IMR-90 (cell line): ENCODE measurements around the gene NKAIN4. TPM values are rescaled to one million over a fixed set of nuclear protein-coding genes. Genes with fewer than 3 reads are reported as not detected.

Experiments
- ATAC-seq: fragments of 200-7000 bp; cut with Tn5 transposase; 2 replicates; pipeline ENCODE4 v1.9.1; 2020; ENCODE audit warnings: low read depth, mild to moderate bottlenecking, moderate library complexity
- BruUV-seq: library from RNA; stranded (reverse); fragments of 400-500 nt; replicated peaks from 2 replicates; lab custom pipeline; 2021; lab: Mats Ljungman, UMichigan
- CTCF ChIA-PET: fragments of 300-600 bp; formaldehyde crosslinking; extraction: SDS; loops from one replicate; lab custom pipeline; 2021; ENCODE audit warnings: antibody characterized with exemption; lab: Yijun Ruan, JAX
- POLR2A ChIA-PET: fragments of 300-600 bp; sonication (Branson Sonifier 250); formaldehyde crosslinking; loops from one replicate; lab custom pipeline; 2022; ENCODE audit warnings: antibody characterized with exemption; ENCODE audit not compliant: unreplicated experiment; lab: Charles Lee
- DNase-seq: peaks from one replicate; pipeline ENCODE4 v3.0.0; 2013
- H2AFZ ChIP-seq: replicated peaks from 2 replicates; pipeline ENCODE3; 2013; ENCODE audit warnings: low read length, mild to moderate bottlenecking; ENCODE audit not compliant: poor library complexity
- H2AK5ac ChIP-seq: 2 replicates; pipeline ENCODE4 v1.6.1; 2013; ENCODE audit warnings: low read depth, low read length, inconsistent platforms
- H2AK9ac ChIP-seq: replicated peaks from 2 replicates; pipeline ENCODE3; 2013; ENCODE audit warnings: mild to moderate bottlenecking, low read depth, low read length, moderate library complexity; ENCODE audit not compliant: poor library complexity
- H2BK120ac ChIP-seq: 2 replicates; pipeline ENCODE4 v1.6.1; 2013; ENCODE audit warnings: low read depth, low read length, inconsistent platforms
- H2BK15ac ChIP-seq: 3 replicates; pipeline ENCODE4 v1.6.1; 2013; ENCODE audit warnings: low read depth, low read length, inconsistent platforms
- H2BK20ac ChIP-seq: 2 replicates; pipeline ENCODE4 v1.6.1; 2013; ENCODE audit warnings: low read depth, mild to moderate bottlenecking, inconsistent platforms, low read length, moderate library complexity
- H2BK5ac ChIP-seq: 2 replicates; pipeline ENCODE4 v1.6.1; 2013; ENCODE audit warnings: mild to moderate bottlenecking, low read depth, low read length, inconsistent platforms; ENCODE audit not compliant: poor library complexity, severe bottlenecking
- H3K14ac ChIP-seq: replicated peaks from 2 replicates; pipeline ENCODE4 v1.6.1; 2013; ENCODE audit warnings: low read depth, low read length, inconsistent platforms
- H3K18ac ChIP-seq: 2 replicates; pipeline ENCODE4 v1.6.1; 2013; ENCODE audit warnings: low read depth, low read length, control low read depth
- H3K23ac ChIP-seq: 2 replicates; pipeline ENCODE4 v1.6.1; 2013; ENCODE audit warnings: low read depth, low read length, inconsistent platforms
- H3K27ac ChIP-seq: 2 replicates; pipeline ENCODE4 v1.5.1; 2013; ENCODE audit warnings: mild to moderate bottlenecking, control low read depth, low read length; ENCODE audit not compliant: insufficient read depth
- H3K27me3 ChIP-seq: 2 replicates; pipeline ENCODE4 v1.6.1; 2013; ENCODE audit warnings: low read length; ENCODE audit not compliant: control insufficient read depth, insufficient read depth
- H3K36me3 ChIP-seq: 2 replicates; pipeline ENCODE4 v1.6.1; 2013; ENCODE audit warnings: low read length, mixed read lengths; ENCODE audit not compliant: control insufficient read depth, insufficient read depth
- H3K4ac ChIP-seq: 2 replicates; pipeline ENCODE4 v1.6.1; 2013; ENCODE audit warnings: low read depth, low read length, inconsistent platforms
- H3K4me1 ChIP-seq: 2 replicates; pipeline ENCODE4 v1.6.1; 2013; ENCODE audit warnings: low read length, mixed read lengths; ENCODE audit not compliant: control insufficient read depth, insufficient read depth
- H3K4me2 ChIP-seq: 2 replicates; pipeline ENCODE4 v1.6.1; 2013; ENCODE audit warnings: low read depth, mild to moderate bottlenecking, control low read depth, low read length, moderate library complexity
- H3K4me3 ChIP-seq: 2 replicates; pipeline ENCODE4 v1.5.1; 2013; ENCODE audit warnings: low read depth, mild to moderate bottlenecking, control low read depth, low read length, moderate library complexity; ENCODE audit not compliant: insufficient read depth
- H3K56ac ChIP-seq: 2 replicates; pipeline ENCODE4 v1.6.1; 2013; ENCODE audit warnings: low read length, inconsistent platforms; ENCODE audit not compliant: insufficient read depth; ENCODE audit errors: extremely low read depth
- H3K79me1 ChIP-seq, 2 experiments: 2 replicates each; pipeline ENCODE4 v1.6.1; 2013; ENCODE audit warnings: low read length in 2 of 2, inconsistent platforms in 1 of 2, low read depth in 1 of 2
- H3K9ac ChIP-seq: 2 replicates; pipeline ENCODE4 v1.6.1; 2013; ENCODE audit warnings: low read depth, low read length, control low read depth
- H3K9me1 ChIP-seq: 2 replicates; pipeline ENCODE4 v1.6.1; 2013; ENCODE audit warnings: low read length, inconsistent platforms; ENCODE audit not compliant: insufficient read depth
- H3K9me3 ChIP-seq: 2 replicates; pipeline ENCODE4 v1.6.1; 2013; ENCODE audit warnings: low read length; ENCODE audit not compliant: control insufficient read depth, insufficient read depth
- H4K20me1 ChIP-seq: 2 replicates; pipeline ENCODE4 v1.6.1; 2013; ENCODE audit warnings: low read length, inconsistent platforms; ENCODE audit not compliant: insufficient read depth
- H4K5ac ChIP-seq: 2 replicates; pipeline ENCODE4 v1.6.1; 2013; ENCODE audit warnings: mild to moderate bottlenecking, low read depth, low read length, control low read depth
- H4K8ac ChIP-seq, 2 experiments: 2 replicates each; pipeline ENCODE4 v1.6.1; 2013; ENCODE audit warnings: low read depth in 2 of 2, low read length in 2 of 2, control low read depth in 1 of 2, inconsistent platforms in 1 of 2
- H4K91ac ChIP-seq: 2 replicates; pipeline ENCODE4 v1.6.1; 2013; ENCODE audit warnings: low read depth, low read length, inconsistent platforms; ENCODE audit not compliant: insufficient read depth
- BHLHE40 ChIP-seq: fragments of 150-350 bp; IDR thresholded peaks from 2 replicates; pipeline ENCODE4 v1.6.1; 2016; ENCODE audit warnings: mild to moderate bottlenecking, low read depth, low read length
- FOS ChIP-seq: fragments of 150-350 bp; IDR thresholded peaks from 2 replicates; pipeline ENCODE4 v1.6.1; 2016; ENCODE audit warnings: low read depth, low read length
- MAFK ChIP-seq: IDR thresholded peaks from 2 replicates; pipeline ENCODE4 v1.6.1; 2012; ENCODE audit warnings: low read depth, low read length, improper control_type of control experiment
- MAZ ChIP-seq: IDR thresholded peaks from 2 replicates; pipeline ENCODE4 v1.6.1; 2012; ENCODE audit warnings: low read depth, mild to moderate bottlenecking, low read length, improper control_type of control experiment, moderate library complexity, borderline replicate concordance
- MXI1 ChIP-seq: IDR thresholded peaks from 2 replicates; pipeline ENCODE4 v1.6.1; 2012; ENCODE audit warnings: low read depth, mild to moderate bottlenecking, low read length, moderate library complexity, borderline replicate concordance
- NFE2L2 ChIP-seq: fragments of 150-350 bp; IDR thresholded peaks from 2 replicates; pipeline ENCODE4 v1.6.1; 2016; ENCODE audit warnings: low read depth, mild to moderate bottlenecking, low read length
- POLR2A ChIP-seq: IDR thresholded peaks from 2 replicates; pipeline ENCODE4 v1.6.1; 2012; ENCODE audit warnings: mild to moderate bottlenecking, low read depth, low read length
- WGBS, 2 experiments: methylation state at CpG; one replicate each; pipeline versions ENCODE4 v1.1.5 to v1.1.7; 2013; ENCODE audit warnings: missing lambda C conversion rate in 2 of 2; ENCODE audit not compliant: insufficient read length in 1 of 2; ENCODE audit errors: extremely low coverage in 2 of 2; 5-methylcytosine and 5-hydroxymethylcytosine counted together
- dilution Hi-C: fragments of 300-500 bp; cut with HindIII; formaldehyde crosslinking; loops from one replicate; pipeline ENCODE4 v1.14.3; 2018; ENCODE audit warnings: low sequenced_read_pairs; ENCODE audit not compliant: unreplicated experiment
- in situ Hi-C: fragments of 300-500 bp; cut with MboI; formaldehyde crosslinking; loops from 3 replicates; pipeline ENCODE4 v1.14.3; 2019; ENCODE audit warnings: low sequenced_read_pairs, inconsistent platforms, mixed read lengths
- intact Hi-C: fragments of 100-400 bp; cut with micrococcal nuclease; formaldehyde crosslinking; loops from 2 replicates; pipeline ENCODE4 v1.10.0; 2022
- polyA plus RNA-seq, 3 experiments: library from polyadenylated mRNA; depleted of rRNA; stranded (reverse); fragments of >200 nt; gene quantifications; 2 replicates each; pipeline ENCODE4 v1.2.3, GENCODE V29; 2012; ENCODE audit warnings: low replicate concordance in 1 of 3
- total RNA-seq: library from RNA; depleted of rRNA; stranded (reverse); fragments of >200 nt; gene quantifications from 2 replicates; pipeline ENCODE4 v1.2.3, GENCODE V29; 2012
- TF ChIP-seq, protein P1 (sequence below): conservative IDR thresholded peaks from 2 replicates; pipeline ENCODE4 v1.5.1; 2012; ENCODE audit warnings: mild to moderate bottlenecking, low read depth, low read length, improper control_type of control experiment

The NKAIN4 gene
- total and polyA plus RNA-seq, 2 of the 4 experiments (the other 2 are of a cell fraction) = not detected

DNA sequence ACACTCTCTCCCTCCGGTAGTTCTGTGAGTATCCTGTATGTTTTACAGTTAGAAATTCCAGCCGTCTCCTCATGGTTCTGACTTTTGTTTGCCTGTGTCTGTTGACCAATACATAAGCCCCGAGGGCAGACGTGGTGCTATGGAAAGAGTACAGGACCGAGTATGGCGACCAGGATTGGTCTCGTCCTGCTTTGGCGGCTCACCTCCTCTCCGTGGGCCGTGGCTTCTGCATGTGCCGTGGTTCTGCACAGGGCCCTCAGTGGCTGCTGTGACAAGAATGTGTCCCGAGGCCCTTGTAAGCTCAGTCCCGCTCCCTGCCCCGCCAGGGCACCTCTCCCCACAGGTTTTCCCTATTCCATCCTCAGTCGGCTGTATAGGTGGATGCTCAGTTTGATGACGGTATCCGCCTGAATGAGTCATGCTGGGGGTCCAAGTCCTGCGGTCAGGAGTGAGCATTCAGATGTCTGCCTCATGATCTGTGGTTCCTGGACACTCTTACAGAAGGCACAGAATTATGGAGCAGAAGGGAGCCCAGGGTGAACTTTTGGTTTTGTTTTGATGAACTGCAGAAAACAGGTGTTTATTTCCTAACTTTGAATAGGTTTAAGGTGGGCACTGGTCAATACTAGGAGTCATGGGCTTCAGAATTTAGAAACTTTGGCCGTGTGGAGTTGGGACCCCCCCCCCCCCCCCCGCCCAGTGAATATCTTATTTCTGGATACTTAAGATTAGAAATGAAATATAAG lies 19.5 kb upstream of the NKAIN4 start:
- H3K9me3 ChIP-seq = no peaks in the 10 kb centered on the region
- BruUV-seq = TSS peak; percentile 71
- H3K18ac ChIP-seq = no peak overlapping the region
- ChIA-PET POLR2A (interaction anchor here (0.6 kb wide), 1 partner anchor 42 kb away, joined by 5 read pairs; no protein-coding TSS in a partner anchor), CTCF (interaction anchor here (1.0 kb wide), 1 partner anchor 51 kb away, joined by 3 read pairs; no protein-coding TSS in a partner anchor)
- peak; percentile 77 for TF ChIP-seq FOS
- TF ChIP-seq MAFK = no peak
- no peak for TF ChIP-seq BHLHE40
- no peak for TF ChIP-seq NFE2L2
- TF ChIP-seq, protein P1, sequence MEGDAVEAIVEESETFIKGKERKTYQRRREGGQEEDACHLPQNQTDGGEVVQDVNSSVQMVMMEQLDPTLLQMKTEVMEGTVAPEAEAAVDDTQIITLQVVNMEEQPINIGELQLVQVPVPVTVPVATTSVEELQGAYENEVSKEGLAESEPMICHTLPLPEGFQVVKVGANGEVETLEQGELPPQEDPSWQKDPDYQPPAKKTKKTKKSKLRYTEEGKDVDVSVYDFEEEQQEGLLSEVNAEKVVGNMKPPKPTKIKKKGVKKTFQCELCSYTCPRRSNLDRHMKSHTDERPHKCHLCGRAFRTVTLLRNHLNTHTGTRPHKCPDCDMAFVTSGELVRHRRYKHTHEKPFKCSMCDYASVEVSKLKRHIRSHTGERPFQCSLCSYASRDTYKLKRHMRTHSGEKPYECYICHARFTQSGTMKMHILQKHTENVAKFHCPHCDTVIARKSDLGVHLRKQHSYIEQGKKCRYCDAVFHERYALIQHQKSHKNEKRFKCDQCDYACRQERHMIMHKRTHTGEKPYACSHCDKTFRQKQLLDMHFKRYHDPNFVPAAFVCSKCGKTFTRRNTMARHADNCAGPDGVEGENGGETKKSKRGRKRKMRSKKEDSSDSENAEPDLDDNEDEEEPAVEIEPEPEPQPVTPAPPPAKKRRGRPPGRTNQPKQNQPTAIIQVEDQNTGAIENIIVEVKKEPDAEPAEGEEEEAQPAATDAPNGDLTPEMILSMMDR = no peak
- TF ChIP-seq POLR2A = peak; percentile 76; the same call in 1 of the 2 replicates
- TF ChIP-seq MAZ = peak; percentile 83
- TF ChIP-seq MXI1 = peak; percentile 36; the same call in 1 of the 2 replicates
- intact Hi-C loops (loop anchor here (5.0 kb wide), 2 partner anchors 42 to 57 kb away; partner anchors contain the start of gene YTHDF1), in situ Hi-C loops (loop anchor here (5.0 kb wide), 1 partner anchor 42 kb away; no protein-coding TSS in a partner anchor), dilution Hi-C loops (no loop called here)
- peak overlapping the region; percentile 88; the same call in 1 of the 2 replicates for H3K23ac ChIP-seq
- H3K27ac ChIP-seq = no peak overlapping the region; the same call in 1 of the 2 replicates
- peak overlapping the region; percentile 48 for H2AK9ac ChIP-seq
- H3K9ac ChIP-seq = peak overlapping the region; percentile 95
- peak overlapping the region; percentile 97 for H3K4me2 ChIP-seq
- peaks cover 12% of the 10 kb centered on the region for H3K4me1 ChIP-seq
- peaks cover 8 to 49% of the 10 kb centered on the region in 2 experiments; a peak in 3 of 4 replicates for H3K79me1 ChIP-seq
- peak overlapping the region; percentile 72 for H3K4me3 ChIP-seq
- H4K8ac ChIP-seq = peak overlapping the region in 1 of 2 experiments; percentile 57; a peak in 1 of 4 replicates
- WGBS, 2 experiments = 48% methylated on average over 4 of the region's 20 CpGs; no CpG with 5 or more reads in 1 of the 2 experiments
- DNase-seq (peak; percentile 88), ATAC-seq (peak; percentile 10)
- no peak overlapping the region for H2BK20ac ChIP-seq
- H3K9me1 ChIP-seq = peaks cover 8% of the 10 kb centered on the region; the same call in 1 of the 2 replicates
- peak overlapping the region; percentile 4; the same call in 1 of the 2 replicates for H3K4ac ChIP-seq
- H2AK5ac ChIP-seq = peak overlapping the region; percentile 47
- no peak overlapping the region for H4K5ac ChIP-seq
- no peaks in the 10 kb centered on the region for H3K27me3 ChIP-seq
- no peak overlapping the region for H2BK120ac ChIP-seq
- peak overlapping the region; percentile 58 for H2BK5ac ChIP-seq
- peaks cover 56% of the 10 kb centered on the region for H4K20me1 ChIP-seq
- H3K14ac ChIP-seq = 0 out of 2 replicates have a peak overlapping the region, but pooled peaks have one; percentile 73
- H3K36me3 ChIP-seq = peaks cover 32% of the 10 kb centered on the region
- peak overlapping the region; percentile 37; the same call in 1 of the 2 replicates for H3K56ac ChIP-seq
- H2AFZ ChIP-seq = no peak overlapping the region
- peak overlapping the region; percentile 15; the same call in 1 of the 2 replicates for H4K91ac ChIP-seq
- H2BK15ac ChIP-seq = no peak overlapping the region
